GM19468 (cell line): Measurements from ENCODE around the gene CSTB.

Experiments used
- ATAC-seq: cut with Tn5 transposase; IDR thresholded peaks from one replicate; pipeline ENCODE4 v1.9.1; 2021; ENCODE audit warnings: mild to moderate bottlenecking, moderate library complexity, moderate number of reproducible peaks; ENCODE audit not compliant: unreplicated experiment; ENCODE audit errors: extremely low read depth

Gene CSTB

GRCh38 chr21:43770066-43770655 is 5.9 kb downstream of the CSTB start:
- no peak for ATAC-seq

GRCh38 chr21:43769325-43769958 is 6.7 kb downstream of the CSTB start:
- no peak for ATAC-seq

GRCh38 chr21:43768868-43769167 is 7.3 kb downstream of the CSTB start:
- no peak for ATAC-seq

- ATAC-seq: no peak
Observed at GRCh38 chr21:43767984-43768867, 7.9 kb downstream of the CSTB start.

GRCh38 chr21:43767498-43767983 is 8.6 kb downstream of the CSTB start:
- ATAC-seq: no peak

GRCh38 chr21:43766734-43767497 is 9.2 kb downstream of the CSTB start:
- no peak for ATAC-seq

- ATAC-seq: no peak
Observed at GRCh38 chr21:43764576-43765495, 11.3 kb downstream of the CSTB start.

- no peak for ATAC-seq
Observed at GRCh38 chr21:43763901-43764523, 12.1 kb downstream of the CSTB start.

- no peak for ATAC-seq
Observed at GRCh38 chr21:43762303-43763128, 13.6 kb downstream of the CSTB start.

GRCh38 chr21:43761886-43762285 is 14.2 kb downstream of the CSTB start:
- no peak for ATAC-seq

GRCh38 chr21:43760391-43760958 is 15.6 kb downstream of the CSTB start:
- no peak for ATAC-seq

GRCh38 chr21:43759651-43760050 is 16.5 kb downstream of the CSTB start:
- no peak for ATAC-seq

- ATAC-seq: no peak
Observed at GRCh38 chr21:43758811-43759210, 17.3 kb downstream of the CSTB start.

GRCh38 chr21:43758111-43758641 is 17.9 kb downstream of the CSTB start:
- ATAC-seq: no peak

GRCh38 chr21:43757601-43758000 is 18.5 kb downstream of the CSTB start:
- ATAC-seq: no peak

GRCh38 chr21:43755820-43756594 is 20.1 kb downstream of the CSTB start:
- no peak for ATAC-seq
